Measurements from ENCODE around the gene PRR4. TPM values are rescaled to one million over a fixed set of nuclear protein-coding genes. Genes with fewer than 3 reads are reported as not detected.

Gene PRR4
- total and polyA plus RNA-seq, 7 donors, result 0.68 to 4.4 (median 1.4) TPM; not detected in 1

DNA sequence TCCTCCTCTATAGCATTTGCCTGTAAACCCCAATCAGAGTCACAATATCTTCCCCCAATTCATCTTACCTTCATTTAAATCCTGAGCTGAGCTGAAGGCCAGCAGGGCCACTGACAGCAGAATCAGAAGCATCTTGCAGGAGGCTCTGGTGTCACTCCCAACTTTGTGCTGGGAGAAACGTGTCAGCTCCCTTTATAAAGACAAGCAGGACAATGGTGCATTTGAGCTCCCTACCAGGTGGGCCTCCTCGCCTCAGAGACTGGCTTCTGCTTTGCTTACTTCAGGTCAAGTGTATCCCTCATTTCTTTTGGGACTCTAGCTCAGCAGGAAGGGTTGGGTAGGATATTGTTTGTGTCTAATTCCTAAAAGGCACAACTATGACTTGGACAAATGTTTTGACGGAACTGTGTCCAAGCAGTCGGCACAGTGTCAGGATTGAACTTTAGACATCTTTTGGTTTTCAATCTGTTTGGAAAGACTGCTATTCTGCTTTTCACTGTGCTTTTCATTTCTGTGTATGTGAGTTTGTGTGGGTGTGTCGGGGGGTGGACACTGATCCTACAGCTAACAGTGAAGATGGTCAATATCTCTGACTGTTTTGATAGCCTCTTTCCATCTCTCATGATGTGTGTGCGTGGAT is 34.9 kb upstream of the PRR4 start, which contains the start of gene PRH1:
Gene PRH1 (minus strand): TSS at position 170 of the 640 bp plus-strand sequence. CDS start 38 bp downstream, at position 132.
- TF ChIP-seq EP300 (IDR thresholded peaks at IDR 0.05), result no peak
- TF ChIP-seq, protein P1, sequence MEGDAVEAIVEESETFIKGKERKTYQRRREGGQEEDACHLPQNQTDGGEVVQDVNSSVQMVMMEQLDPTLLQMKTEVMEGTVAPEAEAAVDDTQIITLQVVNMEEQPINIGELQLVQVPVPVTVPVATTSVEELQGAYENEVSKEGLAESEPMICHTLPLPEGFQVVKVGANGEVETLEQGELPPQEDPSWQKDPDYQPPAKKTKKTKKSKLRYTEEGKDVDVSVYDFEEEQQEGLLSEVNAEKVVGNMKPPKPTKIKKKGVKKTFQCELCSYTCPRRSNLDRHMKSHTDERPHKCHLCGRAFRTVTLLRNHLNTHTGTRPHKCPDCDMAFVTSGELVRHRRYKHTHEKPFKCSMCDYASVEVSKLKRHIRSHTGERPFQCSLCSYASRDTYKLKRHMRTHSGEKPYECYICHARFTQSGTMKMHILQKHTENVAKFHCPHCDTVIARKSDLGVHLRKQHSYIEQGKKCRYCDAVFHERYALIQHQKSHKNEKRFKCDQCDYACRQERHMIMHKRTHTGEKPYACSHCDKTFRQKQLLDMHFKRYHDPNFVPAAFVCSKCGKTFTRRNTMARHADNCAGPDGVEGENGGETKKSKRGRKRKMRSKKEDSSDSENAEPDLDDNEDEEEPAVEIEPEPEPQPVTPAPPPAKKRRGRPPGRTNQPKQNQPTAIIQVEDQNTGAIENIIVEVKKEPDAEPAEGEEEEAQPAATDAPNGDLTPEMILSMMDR (IDR thresholded peaks at IDR 0.05), result no peak
- no peak for TF ChIP-seq POLR2A (IDR thresholded peaks at IDR 0.05)
- no peak for TF ChIP-seq POLR2AphosphoS5 (IDR thresholded peaks at IDR 0.05)
- Histone ChIP-seq H3K27me3 (no peaks in the 10 kb centered on the region), H3K4me1 (no peaks in the 10 kb centered on the region), H3K36me3 (peaks cover 0 to 12% (median 0%) of the 10 kb centered on the region in 4 donors), H3K9me3 (no peaks in the 10 kb centered on the region), H3K27ac (no peak within 1 kb of the TSS), H3K4me3 (no peak within 1 kb of the TSS)
- intact Hi-C loops (cut with DNase I), result no loop called here
- no peak for DNase-seq
- WGBS, 2 donors, result 96 to 97% methylated on average over 6 of the region's 6 CpGs

DNA sequence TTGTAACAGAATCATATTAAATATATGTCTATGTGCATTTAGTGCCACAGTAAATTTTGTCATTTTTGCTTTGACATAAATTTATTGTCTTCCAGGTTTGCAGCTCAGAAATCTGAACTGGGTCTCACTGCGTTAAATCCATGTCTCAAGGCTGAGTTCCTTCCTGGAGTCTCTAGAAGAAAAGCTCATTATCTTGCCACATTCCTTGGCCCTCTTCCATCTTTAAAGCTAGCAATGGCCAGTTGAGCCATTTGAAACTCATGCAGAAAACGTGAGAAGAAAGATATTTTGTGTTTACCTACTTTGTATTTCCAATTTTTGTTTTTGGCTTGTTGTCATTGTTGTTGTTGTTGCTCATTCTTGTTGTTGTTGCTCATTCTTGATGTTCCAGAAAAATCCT is 24.1 kb upstream of the PRR4 start:
- H3K4me1 ChIP-seq, result no peaks in the 10 kb centered on the region
- peaks cover 0 to 12% (median 0%) of the 10 kb centered on the region in 4 donors for H3K36me3 ChIP-seq
- no peaks in the 10 kb centered on the region for H3K27me3 ChIP-seq
- no peak for DNase-seq
- H3K4me3 ChIP-seq, result no peak overlapping the region
- 70 to 82% methylated on average over 2 of the region's 2 CpGs for WGBS, 2 donors
- intact Hi-C loops (cut with DNase I), result no loop called here
- no peak overlapping the region for H3K27ac ChIP-seq
- TF ChIP-seq, protein P1 (IDR thresholded peaks at IDR 0.05), result no peak
- TF ChIP-seq POLR2A (IDR thresholded peaks at IDR 0.05), result no peak
- TF ChIP-seq POLR2AphosphoS5 (IDR thresholded peaks at IDR 0.05), result no peak
- no peak for TF ChIP-seq EP300 (IDR thresholded peaks at IDR 0.05)
- H3K9me3 ChIP-seq, result peaks cover 0 to 5% (median 1%) of the 10 kb centered on the region in 4 donors

DNA sequence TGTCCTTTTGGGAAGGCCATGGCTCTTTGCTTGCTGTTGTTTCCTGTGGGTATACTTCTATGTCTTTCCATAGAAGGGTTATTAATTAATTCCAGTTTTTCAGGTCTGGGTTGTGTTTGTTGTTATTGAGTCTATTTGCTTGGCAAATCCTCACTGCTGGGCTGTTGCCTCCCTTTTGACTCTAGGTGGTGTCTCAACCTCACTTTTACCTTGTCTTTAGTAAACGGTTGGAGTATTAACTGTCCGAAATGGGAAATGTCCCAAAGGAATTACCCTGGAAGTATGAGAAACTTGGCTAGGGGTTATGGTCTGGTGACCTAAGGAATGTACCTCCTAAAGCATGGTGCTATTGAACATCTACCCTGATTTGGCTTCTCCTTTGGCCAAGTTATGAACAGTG is 18.1 kb upstream of the PRR4 start:
- Histone ChIP-seq H3K9me3 (peaks cover 0 to 5% (median 2%) of the 10 kb centered on the region in 4 donors), H3K27ac (no peak overlapping the region), H3K36me3 (no peaks in the 10 kb centered on the region), H3K4me3 (no peak overlapping the region), H3K4me1 (no peaks in the 10 kb centered on the region), H3K27me3 (no peaks in the 10 kb centered on the region)
- TF ChIP-seq POLR2A (IDR thresholded peaks at IDR 0.05) (no peak), POLR2AphosphoS5 (IDR thresholded peaks at IDR 0.05) (no peak), EP300 (IDR thresholded peaks at IDR 0.05) (no peak)
- TF ChIP-seq, protein P1 (IDR thresholded peaks at IDR 0.05), result no peak
- intact Hi-C loops (cut with DNase I), result no loop called here
- DNase-seq, result no peak
- whole genome bisulfite sequencing, 2 donors, result 63 to 91% methylated on average over 2 of the region's 2 CpGs

DNA sequence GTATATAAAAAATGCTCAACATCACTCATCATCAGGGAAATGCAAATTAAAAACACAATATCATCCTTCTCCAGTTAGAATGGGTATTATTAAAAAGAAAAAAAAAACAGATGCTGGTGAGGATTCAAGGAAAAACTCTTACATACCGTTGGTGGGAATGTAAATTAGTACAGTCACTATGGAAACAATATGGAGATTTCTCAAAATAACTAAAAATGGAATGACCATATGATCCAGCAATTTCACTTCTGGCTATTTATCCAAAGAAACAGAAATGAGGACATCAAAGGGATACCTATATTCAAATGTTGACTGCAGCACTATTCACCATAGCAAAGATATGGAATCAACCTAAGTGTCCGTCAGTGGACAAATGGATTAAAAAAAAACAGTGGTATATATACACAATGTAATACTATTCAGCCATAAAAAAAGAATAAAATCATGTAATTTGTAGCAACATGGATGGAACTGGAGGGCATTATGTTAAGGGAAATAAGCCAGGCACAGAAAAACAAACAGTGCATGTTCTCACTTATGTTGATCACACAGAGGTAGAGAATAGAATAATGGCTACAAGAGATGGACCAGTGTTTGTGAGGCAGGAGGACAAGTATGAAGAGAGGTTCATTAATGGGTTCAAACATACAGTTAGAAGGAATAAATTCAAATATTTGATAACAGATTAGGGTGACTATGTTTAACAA is 14.4 kb upstream of the PRR4 start:
- Histone ChIP-seq H3K27me3 (no peaks in the 10 kb centered on the region), H3K36me3 (peaks cover 0 to 7% (median 0%) of the 10 kb centered on the region in 4 donors), H3K4me1 (no peaks in the 10 kb centered on the region), H3K4me3 (no peak overlapping the region), H3K27ac (no peak overlapping the region), H3K9me3 (peaks cover 0 to 8% (median 4%) of the 10 kb centered on the region in 4 donors)
- TF ChIP-seq POLR2AphosphoS5 (IDR thresholded peaks at IDR 0.05) (no peak), POLR2A (IDR thresholded peaks at IDR 0.05) (no peak), EP300 (IDR thresholded peaks at IDR 0.05) (no peak)
- TF ChIP-seq, protein P1 (IDR thresholded peaks at IDR 0.05), result no peak
- intact Hi-C loops (cut with DNase I), result no loop called here
- no peak for DNase-seq
- 90 to 96% methylated on average over 2 of the region's 2 CpGs for WGBS, 2 donors

Measured in sigmoid colon (tissue), 7 donors.